PC-3 (cell line): ENCODE measurements around the gene CSK.

Experiments
- CTCF ChIP-seq: fragments of 300-600 bp; sonication (generic); conservative IDR thresholded peaks from 2 replicates; pipeline ENCODE4 v1.5.1; 2017; ENCODE audit warnings: antibody characterized with exemption, low read depth, mild to moderate bottlenecking, low read length
- EZH2 ChIP-seq: fragments of 300-600 bp; sonication (generic); IDR thresholded peaks from one replicate; pipeline ENCODE4 v1.6.1; 2017; ENCODE audit warnings: antibody characterized with exemption, mild to moderate bottlenecking, low read length; ENCODE audit not compliant: unreplicated experiment
- EZH2phosphoT487 ChIP-seq: fragments of 300-600 bp; sonication (generic); IDR thresholded peaks from 2 replicates; pipeline ENCODE4 v1.6.1; 2018; ENCODE audit warnings: mild to moderate bottlenecking, antibody characterized with exemption, low read length, borderline replicate concordance

- TF ChIP-seq CTCF (no peak), EZH2 (no peak), EZH2phosphoT487 (no peak)
These were observed 41.4 kb downstream of the CSK start for GRCh38 chr15:74823324-74823723.
